Peyer's patch (tissue), 4 donors: Measurements from ENCODE around the gene PEA15. TPM values are rescaled to one million over a fixed set of nuclear protein-coding genes. Genes with fewer than 3 reads are reported as not detected.

Source experiments
- DNase-seq, 3 donors: peaks; one replicate each; pipeline ENCODE4 v3.0.0-alpha.2; 2017 to 2019
- H3K27ac ChIP-seq, 4 donors: fragments of 200-600 bp; sonication (generic); one replicate each; pipeline ENCODE4 v1.5.1; 2016 to 2019
- H3K27me3 ChIP-seq, 2 donors: fragments of 200-600 bp; sonication (generic); one replicate each; pipeline ENCODE4 v1.5.1; 2019
- H3K36me3 ChIP-seq, 3 donors: fragments of 200-600 bp; sonication (generic); one replicate each; pipeline ENCODE4 v1.5.1; 2016 to 2019
- H3K4me1 ChIP-seq, 4 donors: fragments of 200-600 bp; sonication (generic); one replicate each; pipeline ENCODE4 v1.5.1; 2016 to 2019
- H3K4me3 ChIP-seq, 4 donors: fragments of 200-600 bp; sonication (generic); 1 replicate in 3 of 4; 2 replicates in 1 of 4; pipeline ENCODE4 v1.5.1; 2016 to 2019; ENCODE audit warnings: mild to moderate bottlenecking in 1 of 4
- H3K9me3 ChIP-seq, 4 donors: fragments of 200-600 bp; sonication (generic); one replicate each; pipeline ENCODE4 v1.5.1; 2016 to 2019; ENCODE audit warnings: mild to moderate bottlenecking in 1 of 4
- POLR2A ChIP-seq, 2 donors: fragments of 450-650 bp; IDR thresholded peaks; one replicate each; pipeline ENCODE4 v1.5.1; 2017; ENCODE audit warnings: antibody characterized with exemption in 2 of 2, mild to moderate bottlenecking in 2 of 2, moderate library complexity in 2 of 2
- total RNA-seq, 4 donors: library from RNA; depleted of rRNA; stranded (reverse); fragments of >200 nt; gene quantifications; one replicate each; pipeline ENCODE4 v1.1.0, GENCODE V29; 2016
- TF ChIP-seq, protein P1 (sequence below), 6 experiments: fragments of 450-650 bp in 4 of 6; fragments of 200-600 bp in 2 of 6; sonication (generic) in 1 of 6; IDR thresholded peaks; one replicate each; pipeline ENCODE4 v1.5.1; 2017 to 2019; ENCODE audit warnings: antibody characterized with exemption in 6 of 6, mild to moderate bottlenecking in 3 of 6, moderate library complexity in 1 of 6

Gene PEA15
- total RNA-seq, 4 donors from 2014 or later, result 10.2 to 34.7 (median 17.3) TPM

DNA sequence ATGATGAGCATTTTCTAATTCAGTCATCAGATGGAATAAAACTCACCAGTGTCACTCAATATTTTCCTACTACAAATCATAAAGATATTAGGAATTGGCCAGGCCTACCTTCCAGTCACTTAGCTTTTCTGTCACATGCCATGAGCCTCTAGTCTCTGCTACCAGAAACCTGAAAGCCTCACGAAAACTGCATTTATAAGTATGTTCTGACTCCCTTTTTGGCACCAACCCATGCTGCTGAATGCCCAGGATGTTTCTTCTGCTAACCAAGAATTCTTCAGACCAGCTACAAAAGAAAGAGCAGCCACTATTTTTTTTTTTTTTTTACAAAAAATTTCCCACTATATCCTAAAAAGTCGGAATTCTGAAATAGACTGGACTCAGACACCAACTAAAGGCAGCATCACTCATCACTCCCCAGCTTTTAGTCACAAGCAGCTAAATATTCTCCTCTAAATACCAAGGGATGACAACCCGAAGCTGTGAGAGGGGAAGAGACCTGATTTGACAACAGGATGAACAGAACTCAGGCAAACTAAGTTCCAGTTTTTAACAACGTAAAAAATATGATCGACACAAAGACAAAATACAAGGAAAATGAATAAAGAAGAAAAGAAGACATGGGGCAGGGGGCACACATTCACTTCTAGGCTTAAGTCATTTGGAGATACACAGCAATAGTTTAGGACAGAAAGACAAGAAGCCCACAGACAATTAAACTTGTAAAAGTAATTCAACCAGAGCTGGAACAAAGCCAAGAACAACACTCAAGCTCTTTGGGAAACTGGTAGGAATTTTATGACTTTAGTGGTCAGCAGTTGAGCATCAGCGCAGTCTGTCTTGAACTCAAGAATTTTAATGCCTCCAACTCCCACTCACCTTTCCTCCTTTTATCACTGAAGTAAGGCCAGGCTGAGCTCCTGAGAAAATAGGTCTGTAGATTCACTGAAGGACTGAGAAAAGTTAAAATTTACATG is 55.5 kb downstream of the PEA15 start:
- H3K27me3 ChIP-seq, result no peaks in the 10 kb centered on the region
- H3K4me3 ChIP-seq, result peak overlapping the region in 3 of 4 donors; percentile 78 to 95 (median 91)
- TF ChIP-seq, protein P1, sequence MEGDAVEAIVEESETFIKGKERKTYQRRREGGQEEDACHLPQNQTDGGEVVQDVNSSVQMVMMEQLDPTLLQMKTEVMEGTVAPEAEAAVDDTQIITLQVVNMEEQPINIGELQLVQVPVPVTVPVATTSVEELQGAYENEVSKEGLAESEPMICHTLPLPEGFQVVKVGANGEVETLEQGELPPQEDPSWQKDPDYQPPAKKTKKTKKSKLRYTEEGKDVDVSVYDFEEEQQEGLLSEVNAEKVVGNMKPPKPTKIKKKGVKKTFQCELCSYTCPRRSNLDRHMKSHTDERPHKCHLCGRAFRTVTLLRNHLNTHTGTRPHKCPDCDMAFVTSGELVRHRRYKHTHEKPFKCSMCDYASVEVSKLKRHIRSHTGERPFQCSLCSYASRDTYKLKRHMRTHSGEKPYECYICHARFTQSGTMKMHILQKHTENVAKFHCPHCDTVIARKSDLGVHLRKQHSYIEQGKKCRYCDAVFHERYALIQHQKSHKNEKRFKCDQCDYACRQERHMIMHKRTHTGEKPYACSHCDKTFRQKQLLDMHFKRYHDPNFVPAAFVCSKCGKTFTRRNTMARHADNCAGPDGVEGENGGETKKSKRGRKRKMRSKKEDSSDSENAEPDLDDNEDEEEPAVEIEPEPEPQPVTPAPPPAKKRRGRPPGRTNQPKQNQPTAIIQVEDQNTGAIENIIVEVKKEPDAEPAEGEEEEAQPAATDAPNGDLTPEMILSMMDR (IDR thresholded peaks at IDR 0.05), result no peak
- TF ChIP-seq POLR2A (IDR thresholded peaks at IDR 0.05), result no peak
- peaks cover 0 to 32% (median 9%) of the 10 kb centered on the region in 4 donors for H3K4me1 ChIP-seq
- no peak for DNase-seq
- no peaks in the 10 kb centered on the region for H3K9me3 ChIP-seq
- H3K27ac ChIP-seq, result peak overlapping the region; percentile 89 to 97 (median 96)
- no peaks in the 10 kb centered on the region for H3K36me3 ChIP-seq

DNA sequence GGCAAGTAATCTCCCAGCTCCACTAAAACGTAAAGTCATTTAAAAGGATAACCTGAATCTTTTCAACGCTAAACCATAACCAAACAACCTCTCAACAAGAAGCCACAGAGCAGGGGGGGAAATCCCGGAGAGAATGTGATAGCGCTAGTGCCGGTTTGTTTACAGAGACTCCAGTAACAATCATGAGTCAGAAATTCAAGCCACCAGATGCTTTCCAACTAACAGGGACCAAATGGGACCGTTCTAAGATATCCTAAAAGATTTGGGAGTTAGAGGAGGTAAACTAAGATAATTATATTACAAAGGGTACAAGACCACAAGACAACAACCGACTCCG is 56.3 kb downstream of the PEA15 start:
- Histone ChIP-seq H3K27ac (peak overlapping the region; percentile 89 to 97 (median 96)), H3K4me1 (peaks cover 0 to 27% (median 9%) of the 10 kb centered on the region in 4 donors), H3K36me3 (no peaks in the 10 kb centered on the region), H3K27me3 (no peaks in the 10 kb centered on the region), H3K4me3 (peak overlapping the region; percentile 78 to 99 (median 93)), H3K9me3 (no peaks in the 10 kb centered on the region)
- DNase-seq, result peak in 2 of 3 donors; percentile 58 to 68
- no peak for TF ChIP-seq POLR2A (IDR thresholded peaks at IDR 0.05)
- TF ChIP-seq, protein P1 (IDR thresholded peaks at IDR 0.05), result no peak

DNA sequence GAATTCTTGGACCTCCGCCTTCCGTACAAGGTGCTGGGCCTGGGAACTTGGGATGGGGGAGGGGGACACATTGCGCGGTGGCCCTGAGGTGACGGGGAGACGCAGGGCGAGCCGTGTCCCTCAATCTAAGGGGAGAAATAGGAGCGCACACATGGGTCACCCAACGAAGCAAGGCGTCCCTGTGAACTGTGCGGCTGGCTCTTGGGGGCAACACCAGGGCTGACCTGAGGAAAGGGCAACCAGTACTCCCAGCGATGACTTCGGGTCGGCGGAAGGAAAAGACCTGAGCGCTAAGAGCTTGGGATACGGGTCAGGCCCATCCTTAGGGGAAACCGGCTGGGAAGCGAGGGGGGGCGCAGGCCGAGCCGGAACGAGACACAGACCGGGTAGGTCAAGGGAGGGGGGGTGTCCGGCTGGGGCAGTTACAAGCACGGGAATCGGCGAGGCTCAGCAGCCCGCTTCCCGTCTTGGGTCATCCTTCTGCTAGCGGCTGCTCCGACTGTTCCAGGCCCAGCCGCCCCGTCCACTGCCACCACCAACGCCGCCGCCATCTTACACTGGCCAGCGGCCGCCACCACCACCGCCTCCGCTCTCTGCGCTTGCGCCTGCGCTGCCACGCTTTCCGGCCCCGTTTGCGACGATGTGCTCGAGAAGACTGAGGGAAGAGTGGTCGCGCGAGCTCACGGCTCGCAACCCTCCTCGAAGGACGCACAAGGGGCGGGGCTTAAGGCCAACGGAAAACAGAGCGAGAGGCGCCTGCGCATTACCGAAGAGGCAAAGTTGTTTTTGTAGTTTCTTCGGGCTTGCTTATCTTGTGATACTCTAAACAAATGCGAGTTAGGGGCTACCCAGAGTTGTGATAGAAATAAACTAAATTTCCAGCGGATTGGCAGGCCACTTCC is 57.0 kb downstream of the PEA15 start, which contains the start of gene DCAF8:
Gene DCAF8 (minus strand): TSS at position 657 of the 902 bp plus-strand sequence. CDS start 18,541 bp downstream, outside the sequence.
- H3K4me1 ChIP-seq, result peaks cover 0 to 22% (median 9%) of the 10 kb centered on the region in 4 donors
- H3K27me3 ChIP-seq, result no peaks in the 10 kb centered on the region
- H3K36me3 ChIP-seq, result no peaks in the 10 kb centered on the region
- TF ChIP-seq, protein P1 (IDR thresholded peaks at IDR 0.05), result peak in 1 of 6 experiments; percentile 10
- peak; percentile 78 to 90 for TF ChIP-seq POLR2A (IDR thresholded peaks at IDR 0.05)
- H3K4me3 ChIP-seq, result peak within 1 kb of the TSS; percentile 78 to 99 (median 93)
- DNase-seq, result peak; percentile 98 to 99 (median 99)
- H3K27ac ChIP-seq, result peak within 1 kb of the TSS; percentile 89 to 97 (median 96)
- H3K9me3 ChIP-seq, result no peaks in the 10 kb centered on the region

DNA sequence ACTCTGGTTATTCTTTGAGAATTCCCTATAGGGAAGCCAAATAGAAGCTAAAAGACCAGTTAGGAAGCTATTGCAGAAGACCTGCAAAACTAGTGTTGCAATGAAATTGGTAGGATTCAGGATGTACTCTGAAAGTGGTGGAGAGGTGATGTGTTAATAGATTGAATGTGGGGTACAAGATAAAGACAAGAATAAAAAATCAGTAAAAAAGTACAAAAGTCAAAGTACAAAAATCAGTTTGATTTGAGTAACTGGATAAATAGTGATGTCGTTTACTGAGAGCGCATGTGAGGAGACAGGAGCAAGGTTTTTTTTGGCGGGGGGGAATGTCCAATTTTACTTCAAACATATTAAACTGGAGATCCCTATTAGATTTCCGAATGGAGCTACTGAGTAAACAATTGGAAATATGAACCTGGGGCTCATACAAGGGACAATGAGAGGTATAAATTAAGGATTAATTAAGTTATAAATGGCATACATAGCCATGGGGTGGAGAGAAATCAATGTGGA is 59.7 kb downstream of the PEA15 start:
- no peak for DNase-seq
- H3K36me3 ChIP-seq, result no peaks in the 10 kb centered on the region
- no peak overlapping the region for H3K27ac ChIP-seq
- H3K27me3 ChIP-seq, result no peaks in the 10 kb centered on the region
- H3K4me3 ChIP-seq, result no peak overlapping the region
- TF ChIP-seq POLR2A (IDR thresholded peaks at IDR 0.05), result no peak
- TF ChIP-seq, protein P1 (IDR thresholded peaks at IDR 0.05), result no peak
- H3K9me3 ChIP-seq, result no peaks in the 10 kb centered on the region
- H3K4me1 ChIP-seq, result peaks cover 0 to 16% (median 9%) of the 10 kb centered on the region in 4 donors

Other genes starting within 250 kb of the PEA15 start
- gene PIGM, start 173.4 kb upstream of the PEA15 start, total RNA-seq, result 1 to 10 TPM in 3 of 4 donors, under 1 TPM in 1; under 0.01 to 6.7 (median 5.5) TPM
- gene KCNJ10, start 135.2 kb upstream of the PEA15 start, total RNA-seq, result not detected
- not detected for gene KCNJ9, start 123.8 kb upstream of the PEA15 start, total RNA-seq
- gene IGSF8, start 106.8 kb upstream of the PEA15 start, total RNA-seq, result 10 to 100 TPM; 20.6 to 65.3 (median 38.9) TPM
- 1 to 10 TPM; 2.3 to 7.4 (median 6.0) TPM for gene ATP1A2, start 89.6 kb upstream of the PEA15 start, total RNA-seq
- under 1 TPM in 1 of 4 donors, not detected in 3; 0.57 TPM for gene ATP1A4, start 53.8 kb upstream of the PEA15 start, total RNA-seq
- 1 to 10 TPM in 1 of 4 donors, not detected in 3; 2.6 TPM for gene CASQ1, start 14.8 kb upstream of the PEA15 start, total RNA-seq
- gene DCAF8, start 57.2 kb downstream of the PEA15 start, total RNA-seq, result 100 to 1,000 TPM; 121 to 359 (median 202) TPM
- gene PEX19, start 79.7 kb downstream of the PEA15 start, total RNA-seq, result 10 to 100 TPM; 25.4 to 45.6 (median 40.2) TPM
- gene COPA, start 137.9 kb downstream of the PEA15 start, total RNA-seq, result 100 to 1,000 TPM; 109 to 173 (median 138) TPM
- gene NCSTN, start 138.0 kb downstream of the PEA15 start, total RNA-seq, result 100 to 1,000 TPM in 3 of 4 donors, 10 to 100 TPM in 1; 34.7 to 173 (median 158) TPM
- gene NHLH1, start 161.7 kb downstream of the PEA15 start, total RNA-seq, result under 1 TPM in 1 of 4 donors, not detected in 3; 0.80 TPM
- gene VANGL2, start 195.2 kb downstream of the PEA15 start, total RNA-seq, result 1 to 10 TPM; 2.1 to 6.8 (median 4.1) TPM